HepG2 (cell line): ENCODE data around the gene LRP5.

Source experiments
- ASH2L ChIP-seq: fragments of 300-600, 200-600 bp; sonication (generic); IDR thresholded peaks from 2 replicates; pipeline ENCODE4 v1.7.0; 2017; ENCODE audit warnings: low read depth, mild to moderate bottlenecking, moderate library complexity, mixed read lengths, low read length; ENCODE audit not compliant: insufficient read length
- CCAR2 ChIP-seq: fragments of 200-400 bp; formaldehyde crosslinking; optimal IDR thresholded peaks from 2 replicates; pipeline ENCODE3; 2018; ENCODE audit warnings: low read depth, mild to moderate bottlenecking, low read length, moderate library complexity
- ZNF317 ChIP-seq: sonication (generic); formaldehyde crosslinking; IDR thresholded peaks from 2 replicates; pipeline ENCODE4 v1.5.0; 2020; ENCODE audit warnings: mild to moderate bottlenecking, missing genetic modification reagents

- TF ChIP-seq ASH2L (no peak), ZNF317 (CRISPR knock-in tag) (no peak), CCAR2 (no peak)
Measured at GRCh38 chr11:68275721-68276507, 36.5 kb upstream of the LRP5 start.
